ENCODE results near the gene SLAMF7. TPM values are rescaled to one million over a fixed set of nuclear protein-coding genes. Genes with fewer than 3 reads are reported as not detected.

The SLAMF7 gene
- total and polyA plus RNA-seq, 2 donors (not counting 3 experiments of a cell fraction or from before 2014, with no cell fraction given) = not detected

DNA sequence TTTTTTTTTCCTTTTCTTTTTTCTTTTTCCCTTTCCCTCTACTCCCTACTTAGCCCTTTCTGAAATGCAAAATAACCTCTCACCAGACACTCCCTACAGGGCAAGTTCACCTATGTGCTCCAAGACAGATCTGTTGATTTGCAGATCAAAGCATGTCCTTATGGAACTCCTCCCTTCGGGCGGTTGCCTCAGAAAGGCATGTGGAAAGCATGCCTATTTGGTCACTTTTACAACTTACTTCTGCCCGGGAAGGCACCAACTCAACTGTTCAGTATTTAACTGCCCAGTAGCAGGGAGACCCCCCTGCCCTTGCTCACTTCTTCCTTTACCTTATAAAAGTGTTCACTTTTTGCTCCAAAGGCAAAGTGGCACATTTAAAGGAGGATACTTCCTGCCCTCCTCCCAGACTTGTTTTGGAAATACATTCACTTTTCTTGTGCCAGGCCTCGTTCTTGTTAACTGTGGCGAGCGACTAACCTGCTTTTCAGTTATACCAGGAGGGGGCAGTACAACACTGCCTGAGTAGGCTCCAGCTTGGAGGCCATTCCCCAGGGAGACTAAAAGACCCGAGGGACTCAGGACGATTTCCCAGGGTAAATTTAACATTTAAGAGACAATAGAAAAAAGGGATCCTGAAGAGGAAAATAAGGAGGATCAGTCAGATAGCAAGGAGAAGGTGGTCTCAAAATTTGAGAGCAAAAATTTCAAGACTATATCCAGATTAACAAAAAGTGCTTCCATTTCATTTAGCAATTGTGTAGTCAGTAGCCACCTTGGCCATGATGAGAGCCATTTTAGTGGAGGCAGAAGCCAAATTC, 12.3 kb upstream of the SLAMF7 start:
- H3K4me1 ChIP-seq (ENCODE audit: control insufficient read depth, extremely low read depth, insufficient read depth, low read length) = no peaks in the 10 kb centered on the region
- DNase-seq (ENCODE audit: low read depth, low spot score) (peak; percentile 68), FAIRE-seq (peak; percentile 80)
- no peaks in the 10 kb centered on the region for H3K9me1 ChIP-seq (replicated peaks; ENCODE audit: control insufficient read depth, extremely low read depth, insufficient read depth, low read length)
- no peak overlapping the region for H3K4me2 ChIP-seq (ENCODE audit: insufficient read depth, low read length)
- ChIA-PET POLR2A (no interaction called here), CTCF (interaction anchor here (0.5 to 4.8 kb wide), 11 partner anchors 12 to 655 kb away, joined by 3 to 43 read pairs (median 3); partner anchors contain the start of genes ITLN2 and SLAMF7)
- TF ChIP-seq MYC (IDR thresholded peaks at IDR 0.05; ENCODE audit: low read depth, low read length) = no peak
- TF ChIP-seq, protein P1, sequence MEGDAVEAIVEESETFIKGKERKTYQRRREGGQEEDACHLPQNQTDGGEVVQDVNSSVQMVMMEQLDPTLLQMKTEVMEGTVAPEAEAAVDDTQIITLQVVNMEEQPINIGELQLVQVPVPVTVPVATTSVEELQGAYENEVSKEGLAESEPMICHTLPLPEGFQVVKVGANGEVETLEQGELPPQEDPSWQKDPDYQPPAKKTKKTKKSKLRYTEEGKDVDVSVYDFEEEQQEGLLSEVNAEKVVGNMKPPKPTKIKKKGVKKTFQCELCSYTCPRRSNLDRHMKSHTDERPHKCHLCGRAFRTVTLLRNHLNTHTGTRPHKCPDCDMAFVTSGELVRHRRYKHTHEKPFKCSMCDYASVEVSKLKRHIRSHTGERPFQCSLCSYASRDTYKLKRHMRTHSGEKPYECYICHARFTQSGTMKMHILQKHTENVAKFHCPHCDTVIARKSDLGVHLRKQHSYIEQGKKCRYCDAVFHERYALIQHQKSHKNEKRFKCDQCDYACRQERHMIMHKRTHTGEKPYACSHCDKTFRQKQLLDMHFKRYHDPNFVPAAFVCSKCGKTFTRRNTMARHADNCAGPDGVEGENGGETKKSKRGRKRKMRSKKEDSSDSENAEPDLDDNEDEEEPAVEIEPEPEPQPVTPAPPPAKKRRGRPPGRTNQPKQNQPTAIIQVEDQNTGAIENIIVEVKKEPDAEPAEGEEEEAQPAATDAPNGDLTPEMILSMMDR (IDR thresholded peaks at IDR 0.05; ENCODE audit: extremely low read depth in 1 of 2, insufficient read depth in 1 of 2, low read depth in 1 of 2, low read length in 2 of 2) = peak; percentile 76 to 77
- no peak for TF ChIP-seq POLR2A (IDR thresholded peaks at IDR 0.05; ENCODE audit: low read depth, low read length)
- no peaks in the 10 kb centered on the region for H3K9me3 ChIP-seq (replicated peaks; ENCODE audit: control insufficient read depth, insufficient read depth, low read length)
- H3K27me3 ChIP-seq (ENCODE audit: control insufficient read depth in 2 of 2, insufficient read depth in 2 of 2, low read length in 2 of 2) = no peaks in the 10 kb centered on the region
- H3K36me3 ChIP-seq (ENCODE audit: control insufficient read depth in 2 of 2, extremely low read depth in 1 of 2, insufficient read depth in 2 of 2, low read length in 2 of 2) = no peaks in the 10 kb centered on the region
- H3K9ac ChIP-seq (replicated peaks; ENCODE audit: extremely low read depth, insufficient read depth, low read length) = no peak overlapping the region
- H3K27ac ChIP-seq (ENCODE audit: insufficient read depth, low read depth, low read length) = no peak overlapping the region
- no TSS peak for BruUV-seq (replicated peaks)
- H3K4me3 ChIP-seq (replicated peaks in 1 of 3; ENCODE audit: insufficient read depth in 1 of 3, low read depth in 1 of 3, low read length in 3 of 3) = no peak overlapping the region
- dilution Hi-C loops (cut with MboI; ENCODE audit: extremely low pct_ligation_motif_present, low sequenced_read_pairs) = no loop called here
- no peaks in the 10 kb centered on the region for H3K79me2 ChIP-seq (ENCODE audit: control insufficient read depth, insufficient read depth, low read length)
- intact Hi-C loops (cut with micrococcal nuclease) = loop anchor here (1.0 to 5.0 kb wide), 5 partner anchors 104 to 414 kb away; partner anchors contain the start of gene KLHDC9
- peak overlapping the region; percentile 88 for H2AFZ ChIP-seq (ENCODE audit: low read depth, low read length)
- H4K20me1 ChIP-seq (replicated peaks; ENCODE audit: control insufficient read depth, extremely low read depth, insufficient read depth, low read length) = no peaks in the 10 kb centered on the region

DNA sequence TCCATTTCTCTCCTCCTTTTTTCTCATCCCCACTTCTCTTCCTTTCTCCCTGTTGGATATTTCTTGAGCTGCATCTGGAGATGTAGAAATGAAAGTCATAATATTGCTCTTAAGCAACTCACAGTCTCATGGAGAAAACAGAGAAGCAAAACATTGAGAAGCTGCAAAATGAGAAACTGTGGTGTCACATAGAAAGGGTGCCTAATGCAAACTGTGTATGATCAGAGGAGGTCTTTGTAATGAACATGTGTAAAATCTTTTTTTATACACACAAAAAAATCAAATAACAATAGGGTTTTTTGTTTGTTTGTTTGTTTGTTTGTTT, 11.8 kb upstream of the SLAMF7 start:
- no peaks in the 10 kb centered on the region for H3K27me3 ChIP-seq (ENCODE audit: control insufficient read depth in 2 of 2, insufficient read depth in 2 of 2, low read length in 2 of 2)
- intact Hi-C loops (cut with micrococcal nuclease) (loop anchor here (1.0 to 5.0 kb wide), 5 partner anchors 103 to 414 kb away; partner anchors contain the start of gene KLHDC9), dilution Hi-C loops (cut with MboI; ENCODE audit: extremely low pct_ligation_motif_present, low sequenced_read_pairs) (no loop called here)
- H3K9me3 ChIP-seq (replicated peaks; ENCODE audit: control insufficient read depth, insufficient read depth, low read length) = no peaks in the 10 kb centered on the region
- FAIRE-seq (no peak), DNase-seq (ENCODE audit: low read depth, low spot score) (no peak)
- H2AFZ ChIP-seq (ENCODE audit: low read depth, low read length) = peak overlapping the region; percentile 32
- H3K9ac ChIP-seq (replicated peaks; ENCODE audit: extremely low read depth, insufficient read depth, low read length) = no peak overlapping the region
- H3K36me3 ChIP-seq (ENCODE audit: control insufficient read depth in 2 of 2, extremely low read depth in 1 of 2, insufficient read depth in 2 of 2, low read length in 2 of 2) = no peaks in the 10 kb centered on the region
- CTCF ChIA-PET = interaction anchor here (0.5 to 4.8 kb wide), 9 partner anchors 11 to 655 kb away, joined by 3 to 43 read pairs (median 4); partner anchors contain the start of genes ITLN2 and SLAMF7
- POLR2A ChIA-PET = no interaction called here
- no peaks in the 10 kb centered on the region for H3K9me1 ChIP-seq (replicated peaks; ENCODE audit: control insufficient read depth, extremely low read depth, insufficient read depth, low read length)
- no peaks in the 10 kb centered on the region for H4K20me1 ChIP-seq (replicated peaks; ENCODE audit: control insufficient read depth, extremely low read depth, insufficient read depth, low read length)
- BruUV-seq (replicated peaks) = no TSS peak
- H3K4me1 ChIP-seq (ENCODE audit: control insufficient read depth, extremely low read depth, insufficient read depth, low read length) = no peaks in the 10 kb centered on the region
- H3K79me2 ChIP-seq (ENCODE audit: control insufficient read depth, insufficient read depth, low read length) = no peaks in the 10 kb centered on the region
- no peak overlapping the region for H3K4me2 ChIP-seq (ENCODE audit: insufficient read depth, low read length)
- no peak overlapping the region for H3K4me3 ChIP-seq (replicated peaks in 1 of 3; ENCODE audit: insufficient read depth in 1 of 3, low read depth in 1 of 3, low read length in 3 of 3)
- no peak overlapping the region for H3K27ac ChIP-seq (ENCODE audit: insufficient read depth, low read depth, low read length)
- TF ChIP-seq GATA2 (IDR thresholded peaks at IDR 0.05; ENCODE audit: insufficient read depth, insufficient read length, low read depth, low read length) (no peak), MYC (IDR thresholded peaks at IDR 0.05; ENCODE audit: low read depth, low read length) (no peak), JUN (IDR thresholded peaks at IDR 0.05; ENCODE audit: borderline replicate concordance, insufficient read depth, insufficient read length, low read depth) (no peak), FOS (IDR thresholded peaks at IDR 0.05; ENCODE audit: borderline replicate concordance, insufficient read depth, low read length) (no peak), POLR2AphosphoS5 (IDR thresholded peaks at IDR 0.05; ENCODE audit: insufficient read depth, low read depth, low read length) (no peak), EZH2 (IDR thresholded peaks at IDR 0.05; ENCODE audit: borderline replicate concordance, low read depth, low read length, severe bottlenecking) (no peak), POLR2A (IDR thresholded peaks at IDR 0.05; ENCODE audit: low read depth, low read length) (no peak)
- TF ChIP-seq, protein P2, sequence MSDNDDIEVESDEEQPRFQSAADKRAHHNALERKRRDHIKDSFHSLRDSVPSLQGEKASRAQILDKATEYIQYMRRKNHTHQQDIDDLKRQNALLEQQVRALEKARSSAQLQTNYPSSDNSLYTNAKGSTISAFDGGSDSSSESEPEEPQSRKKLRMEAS (IDR thresholded peaks at IDR 0.05; ENCODE audit: insufficient read depth, insufficient read length) = no peak
- TF ChIP-seq, protein P1 (IDR thresholded peaks at IDR 0.05; ENCODE audit: extremely low read depth in 1 of 2, insufficient read depth in 1 of 2, low read depth in 1 of 2, low read length in 2 of 2) = no peak

All from endothelial cell of umbilical vein (primary cell).